ENCODE data around the gene MAD1L1. TPM values are rescaled to one million over a fixed set of nuclear protein-coding genes. Genes with fewer than 3 reads are reported as not detected.

The MAD1L1 gene
- total RNA-seq, 1 donor from 2014 or later, result 57.4 TPM

- TF ChIP-seq, protein P1, sequence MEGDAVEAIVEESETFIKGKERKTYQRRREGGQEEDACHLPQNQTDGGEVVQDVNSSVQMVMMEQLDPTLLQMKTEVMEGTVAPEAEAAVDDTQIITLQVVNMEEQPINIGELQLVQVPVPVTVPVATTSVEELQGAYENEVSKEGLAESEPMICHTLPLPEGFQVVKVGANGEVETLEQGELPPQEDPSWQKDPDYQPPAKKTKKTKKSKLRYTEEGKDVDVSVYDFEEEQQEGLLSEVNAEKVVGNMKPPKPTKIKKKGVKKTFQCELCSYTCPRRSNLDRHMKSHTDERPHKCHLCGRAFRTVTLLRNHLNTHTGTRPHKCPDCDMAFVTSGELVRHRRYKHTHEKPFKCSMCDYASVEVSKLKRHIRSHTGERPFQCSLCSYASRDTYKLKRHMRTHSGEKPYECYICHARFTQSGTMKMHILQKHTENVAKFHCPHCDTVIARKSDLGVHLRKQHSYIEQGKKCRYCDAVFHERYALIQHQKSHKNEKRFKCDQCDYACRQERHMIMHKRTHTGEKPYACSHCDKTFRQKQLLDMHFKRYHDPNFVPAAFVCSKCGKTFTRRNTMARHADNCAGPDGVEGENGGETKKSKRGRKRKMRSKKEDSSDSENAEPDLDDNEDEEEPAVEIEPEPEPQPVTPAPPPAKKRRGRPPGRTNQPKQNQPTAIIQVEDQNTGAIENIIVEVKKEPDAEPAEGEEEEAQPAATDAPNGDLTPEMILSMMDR (IDR thresholded peaks at IDR 0.05; ENCODE audit: insufficient read depth, low read length, severe bottlenecking), result no peak
- peaks cover 1% of the 10 kb centered on the region for H3K36me3 ChIP-seq (ENCODE audit: control insufficient read depth, insufficient read depth, low read length)
- H3K27me3 ChIP-seq (ENCODE audit: control insufficient read depth, insufficient read depth, low read length), result no peaks in the 10 kb centered on the region
- H3K4me3 ChIP-seq (ENCODE audit: low read depth, low read length), result no peak overlapping the region
- DNase-seq (ENCODE audit: low read depth), result no peak
- FAIRE-seq, result no peak
These were observed 223.2 kb downstream of the MAD1L1 start for GRCh38 chr7:2009541-2010001.

DNA sequence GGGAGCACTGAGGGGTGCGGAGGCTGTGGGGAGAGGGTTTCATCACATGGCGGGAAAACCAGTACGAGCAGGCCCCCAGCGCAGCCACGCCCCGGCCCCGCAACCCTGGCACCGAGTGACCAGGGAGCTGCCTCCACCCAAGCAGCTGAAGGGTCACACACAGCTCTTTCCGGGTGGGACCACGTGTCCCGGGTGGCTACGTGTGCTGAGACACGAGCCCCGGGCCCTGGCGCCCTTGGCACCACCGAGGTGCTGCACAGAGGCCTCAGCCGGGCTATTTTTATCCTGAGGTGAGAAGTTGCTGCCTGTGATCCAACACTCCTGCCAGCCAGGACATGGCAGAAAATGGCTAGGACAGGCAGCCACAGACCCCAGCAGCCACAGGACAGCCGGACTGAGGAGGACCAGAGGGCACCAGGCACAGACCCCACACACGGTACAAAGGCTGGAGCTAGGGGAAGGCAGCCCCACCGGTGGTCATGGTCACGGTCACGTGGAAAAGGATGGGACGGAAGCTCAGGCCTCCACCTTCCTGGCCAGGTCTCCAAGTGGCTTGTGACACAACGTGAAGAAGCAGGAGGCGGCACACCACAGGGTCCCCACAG, 223.7 kb downstream of the MAD1L1 start:
- no peak overlapping the region for H3K4me3 ChIP-seq (ENCODE audit: low read depth, low read length)
- DNase-seq (ENCODE audit: low read depth) (no peak), FAIRE-seq (no peak)
- TF ChIP-seq, protein P1 (IDR thresholded peaks at IDR 0.05; ENCODE audit: insufficient read depth, low read length, severe bottlenecking), result no peak
- no peaks in the 10 kb centered on the region for H3K27me3 ChIP-seq (ENCODE audit: control insufficient read depth, insufficient read depth, low read length)
- peaks cover 1% of the 10 kb centered on the region for H3K36me3 ChIP-seq (ENCODE audit: control insufficient read depth, insufficient read depth, low read length)

- TF ChIP-seq, protein P1 (IDR thresholded peaks at IDR 0.05; ENCODE audit: insufficient read depth, low read length, severe bottlenecking), result no peak
- Histone ChIP-seq H3K36me3 (ENCODE audit: control insufficient read depth, insufficient read depth, low read length) (peaks cover 1% of the 10 kb centered on the region), H3K4me3 (ENCODE audit: low read depth, low read length) (no peak overlapping the region), H3K27me3 (ENCODE audit: control insufficient read depth, insufficient read depth, low read length) (no peaks in the 10 kb centered on the region)
- DNase-seq (ENCODE audit: low read depth) (no peak), FAIRE-seq (no peak)
These were observed 224.4 kb downstream of the MAD1L1 start for GRCh38 chr7:2008101-2008935.

DNA sequence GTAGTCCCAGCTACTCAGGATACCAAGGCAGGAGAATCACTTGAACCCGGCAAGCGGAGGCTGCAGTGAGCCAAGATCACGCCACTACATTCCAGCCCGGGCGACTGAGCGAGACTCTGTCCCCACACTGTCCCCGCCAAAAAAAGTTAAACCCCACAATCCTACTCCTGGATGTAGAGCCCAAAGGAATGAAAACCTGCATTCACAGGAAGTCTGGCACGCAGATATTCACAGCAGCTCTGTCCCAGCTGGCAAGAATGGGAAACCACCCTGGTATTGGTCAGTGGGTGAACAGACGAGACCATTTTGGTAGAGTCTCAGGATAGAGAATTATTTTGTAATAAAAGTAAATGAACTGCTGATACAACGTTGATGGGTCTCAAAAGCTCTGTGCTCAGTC, 225.2 kb downstream of the MAD1L1 start:
- FAIRE-seq, result no peak
- TF ChIP-seq, protein P1 (IDR thresholded peaks at IDR 0.05; ENCODE audit: insufficient read depth, low read length, severe bottlenecking), result no peak
- H3K4me3 ChIP-seq (ENCODE audit: low read depth, low read length), result no peak overlapping the region
- H3K36me3 ChIP-seq (ENCODE audit: control insufficient read depth, insufficient read depth, low read length), result peaks cover 1% of the 10 kb centered on the region
- DNase-seq (ENCODE audit: low read depth), result no peak
- H3K27me3 ChIP-seq (ENCODE audit: control insufficient read depth, insufficient read depth, low read length), result no peaks in the 10 kb centered on the region

DNA sequence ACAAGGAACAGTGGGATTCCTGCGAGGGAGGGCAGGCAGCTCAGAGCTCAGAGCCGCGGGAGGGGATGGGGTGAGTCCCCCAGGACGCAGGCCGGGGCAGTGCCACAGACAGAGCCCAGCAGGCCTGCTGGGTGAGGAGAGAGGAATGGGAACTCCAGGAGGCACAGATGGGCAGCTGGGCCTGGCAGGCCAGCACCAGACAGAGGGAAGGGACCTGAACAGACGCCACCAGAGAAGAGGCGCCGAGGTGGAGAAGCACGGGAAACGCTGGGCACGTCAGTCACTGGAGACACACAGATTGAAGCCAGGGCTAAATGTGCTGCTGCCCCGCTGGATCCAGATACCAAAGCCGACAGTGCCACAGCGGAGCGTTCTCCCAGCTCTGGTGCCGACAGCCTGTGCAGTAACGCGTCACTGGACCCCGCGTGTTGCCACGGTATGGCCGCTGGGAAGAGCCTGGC, 225.8 kb downstream of the MAD1L1 start:
- no peak overlapping the region for H3K4me3 ChIP-seq (ENCODE audit: low read depth, low read length)
- H3K36me3 ChIP-seq (ENCODE audit: control insufficient read depth, insufficient read depth, low read length), result peaks cover 1% of the 10 kb centered on the region
- no peaks in the 10 kb centered on the region for H3K27me3 ChIP-seq (ENCODE audit: control insufficient read depth, insufficient read depth, low read length)
- FAIRE-seq, result no peak
- no peak for DNase-seq (ENCODE audit: low read depth)
- TF ChIP-seq, protein P1 (IDR thresholded peaks at IDR 0.05; ENCODE audit: insufficient read depth, low read length, severe bottlenecking), result no peak

Measured in bronchial epithelial cell (primary cell).